H9 (cell line): ENCODE data around the gene CHURC1. TPM values are rescaled to one million over a fixed set of nuclear protein-coding genes. Genes with fewer than 3 reads are reported as not detected.

Experiments
- DNase-seq: peaks from one replicate; pipeline ENCODE4 v3.0.0-alpha.2; 2017
- H2AFZ ChIP-seq: one replicate; pipeline ENCODE4 v1.6.1; 2013; ENCODE audit warnings: mild to moderate bottlenecking, low read length, control low read depth, moderate library complexity
- H2AK5ac ChIP-seq: 2 replicates; pipeline ENCODE4 v1.6.1; 2013; ENCODE audit warnings: low read length, control low read depth, mixed read lengths; ENCODE audit not compliant: insufficient read length
- H2BK120ac ChIP-seq: one replicate; pipeline ENCODE4 v1.6.1; 2013; ENCODE audit warnings: low read depth, mild to moderate bottlenecking, low read length, control low read depth, inconsistent platforms; ENCODE audit not compliant: poor library complexity, severe bottlenecking
- H2BK12ac ChIP-seq: 2 replicates; pipeline ENCODE4 v1.6.1; 2013; ENCODE audit warnings: low read length, control low read depth, mixed read lengths, low read depth; ENCODE audit not compliant: insufficient read length
- H2BK15ac ChIP-seq: 2 replicates; pipeline ENCODE4 v1.6.1; 2013; ENCODE audit warnings: low read depth, low read length, control low read depth
- H2BK20ac ChIP-seq: one replicate; pipeline ENCODE4 v1.6.1; 2013; ENCODE audit warnings: low read depth, mild to moderate bottlenecking, low read length, control low read depth, inconsistent platforms; ENCODE audit not compliant: poor library complexity, severe bottlenecking
- H2BK5ac ChIP-seq: 2 replicates; pipeline ENCODE4 v1.6.1; 2013; ENCODE audit warnings: low read length, control low read depth, mixed read lengths; ENCODE audit not compliant: insufficient read length
- H3K14ac ChIP-seq: 2 replicates; pipeline ENCODE4 v1.6.1; 2013; ENCODE audit warnings: low read length, control low read depth; ENCODE audit not compliant: insufficient read depth
- H3K18ac ChIP-seq: 2 replicates; pipeline ENCODE4 v1.6.1; 2013; ENCODE audit warnings: low read depth, mild to moderate bottlenecking, mixed read lengths, low read length, control low read depth; ENCODE audit not compliant: insufficient read length
- H3K23ac ChIP-seq: 2 replicates; pipeline ENCODE4 v1.6.1; 2013; ENCODE audit warnings: low read length, control low read depth, mixed read lengths, low read depth; ENCODE audit not compliant: insufficient read length
- H3K23me2 ChIP-seq: 2 replicates; pipeline ENCODE4 v1.6.1; 2013; ENCODE audit warnings: low read depth, mild to moderate bottlenecking, mixed read lengths, low read length, control low read depth; ENCODE audit not compliant: insufficient read length, poor library complexity, severe bottlenecking
- H3K27ac ChIP-seq: 2 replicates; pipeline ENCODE4 v1.5.1; 2013; ENCODE audit warnings: low read length, control low read depth, mixed read lengths, low read depth; ENCODE audit not compliant: insufficient read length
- H3K27me3 ChIP-seq: 2 replicates; pipeline ENCODE4 v1.6.1; 2013; ENCODE audit warnings: low read length, control low read depth, inconsistent platforms; ENCODE audit not compliant: insufficient read depth
- H3K4ac ChIP-seq: 2 replicates; pipeline ENCODE4 v1.6.1; 2013; ENCODE audit warnings: low read depth, mild to moderate bottlenecking, control low read depth, inconsistent platforms, low read length, moderate library complexity
- H3K4me1 ChIP-seq: 2 replicates; pipeline ENCODE4 v1.6.1; 2013; ENCODE audit warnings: low read length, control low read depth, inconsistent platforms; ENCODE audit not compliant: insufficient read depth
- H3K4me2 ChIP-seq: 2 replicates; pipeline ENCODE4 v1.6.1; 2013; ENCODE audit warnings: low read length, control low read depth, mixed read lengths; ENCODE audit not compliant: insufficient read length, insufficient read depth
- H3K56ac ChIP-seq: 2 replicates; pipeline ENCODE4 v1.6.1; 2013; ENCODE audit warnings: low read depth, mild to moderate bottlenecking, mixed read lengths, low read length, control low read depth; ENCODE audit not compliant: insufficient read length
- H3K79me1 ChIP-seq: 2 replicates; pipeline ENCODE4 v1.6.1; 2013; ENCODE audit warnings: low read depth, mild to moderate bottlenecking, moderate library complexity, low read length, control low read depth, inconsistent platforms; ENCODE audit not compliant: insufficient read depth, poor library complexity, severe bottlenecking
- H3K79me2 ChIP-seq: 2 replicates; pipeline ENCODE4 v1.6.1; 2013; ENCODE audit warnings: low read length, control low read depth, inconsistent platforms; ENCODE audit not compliant: insufficient read depth
- H3K9ac ChIP-seq: 2 replicates; pipeline ENCODE4 v1.6.1; 2013; ENCODE audit warnings: low read length, control low read depth, mixed read lengths; ENCODE audit not compliant: insufficient read length; ENCODE audit errors: extremely low read depth
- H3K9me3 ChIP-seq: one replicate; pipeline ENCODE4 v1.6.1; 2013; ENCODE audit warnings: low read depth, low read length, inconsistent platforms; ENCODE audit not compliant: control insufficient read depth
- H3T11ph ChIP-seq: one replicate; pipeline ENCODE4 v1.6.1; 2013; ENCODE audit warnings: mild to moderate bottlenecking, low read length, control low read depth, inconsistent platforms
- H4K20me1 ChIP-seq: one replicate; pipeline ENCODE4 v1.6.1; 2013; ENCODE audit not compliant: control insufficient read depth, insufficient read length, insufficient read depth
- H4K5ac ChIP-seq: 2 replicates; pipeline ENCODE4 v1.6.1; 2013; ENCODE audit warnings: low read depth, mild to moderate bottlenecking, mixed read lengths, low read length, control low read depth; ENCODE audit not compliant: insufficient read length
- H4K8ac ChIP-seq: replicated peaks from 2 replicates; pipeline ENCODE4 v1.6.1; 2013; ENCODE audit warnings: low read length, control low read depth, mixed read lengths, low read depth; ENCODE audit not compliant: insufficient read length
- H4K91ac ChIP-seq: 2 replicates; pipeline ENCODE4 v1.6.1; 2013; ENCODE audit warnings: low read depth, mild to moderate bottlenecking, moderate library complexity, mixed read lengths, low read length, control low read depth; ENCODE audit not compliant: insufficient read length
- H3K27ac Mint-ChIP-seq, 3 experiments: 2 replicates in 2 of 3; 3 replicates in 1 of 3; pipeline ENCODE4 v1.8.0; 2020 to 2021; ENCODE audit warnings: mixed read lengths in 3 of 3, mild to moderate bottlenecking in 1 of 3, moderate library complexity in 1 of 3
- H3K27me3 Mint-ChIP-seq: 2 replicates; pipeline ENCODE4 v1.8.0; 2021; ENCODE audit warnings: low read depth, mild to moderate bottlenecking, moderate library complexity, mixed read lengths
- H3K36me3 Mint-ChIP-seq, 3 experiments: 2 replicates in 2 of 3; 3 replicates in 1 of 3; pipeline ENCODE4 v1.8.0; 2020 to 2021; ENCODE audit warnings: low read depth in 3 of 3, mixed read lengths in 3 of 3; ENCODE audit not compliant: insufficient read depth in 1 of 3
- H3K4me1 Mint-ChIP-seq, 2 experiments: 2 replicates each; pipeline ENCODE4 v1.8.0; 2020; ENCODE audit warnings: mixed read lengths in 2 of 2
- H3K4me3 Mint-ChIP-seq, 2 experiments: 2 replicates in 1 of 2; 3 replicates in 1 of 2; pipeline ENCODE4 v1.8.0; 2020 to 2021; ENCODE audit warnings: mild to moderate bottlenecking in 2 of 2, mixed read lengths in 2 of 2, moderate library complexity in 1 of 2
- H3K9me3 Mint-ChIP-seq, 2 experiments: 2 replicates in 1 of 2; 3 replicates in 1 of 2; pipeline ENCODE4 v1.8.0; 2020; ENCODE audit warnings: mild to moderate bottlenecking in 2 of 2, mixed read lengths in 2 of 2, moderate library complexity in 1 of 2
- WGBS: extraction: QIAGEN DNeasy Blood & Tissue Kit; methylation state at CpG from one replicate; pipeline ENCODE4 v1.1.7; 2013; ENCODE audit warnings: missing lambda C conversion rate, low lambda C conversion rate, mixed read lengths; ENCODE audit not compliant: insufficient read length; ENCODE audit errors: extremely low coverage; 5-methylcytosine and 5-hydroxymethylcytosine counted together
- total RNA-seq: library from RNA; stranded (reverse); gene quantifications from 2 replicates; pipeline ENCODE4 v1.2.1, GENCODE V29; 2021
- TF ChIP-seq, protein P1 (sequence below): fragments of 200-600 bp; sonication (generic); conservative IDR thresholded peaks from 3 replicates; pipeline ENCODE4 v1.8.0; 2021; ENCODE audit warnings: antibody characterized with exemption, mild to moderate bottlenecking

The CHURC1 gene
- total RNA-seq, 1 experiment from 2014 or later = 58.7 TPM

DNA sequence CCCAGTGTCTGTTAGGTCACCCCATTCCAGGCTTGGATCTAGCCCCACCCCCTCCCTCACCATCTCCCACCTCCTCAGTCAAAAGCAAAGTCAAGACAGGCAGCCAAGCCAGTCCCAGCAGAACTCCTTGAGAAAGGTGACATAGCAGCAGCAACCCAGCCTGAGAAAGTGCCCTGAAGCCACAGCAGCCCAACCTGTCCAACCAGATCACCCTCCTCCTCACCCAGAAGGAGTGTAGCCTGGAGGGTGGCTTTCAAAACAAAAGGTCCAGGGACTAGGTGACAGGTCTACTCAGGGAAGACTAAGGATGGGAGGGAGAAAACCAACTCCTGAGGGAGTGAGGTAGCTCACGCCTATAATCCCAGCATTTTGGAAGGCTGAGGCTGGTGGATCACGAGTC is 52.7 kb downstream of the CHURC1 start:
- H3K4me3 Mint-ChIP-seq = no peak overlapping the region
- H3K9ac ChIP-seq = no peak overlapping the region
- H4K20me1 ChIP-seq = no peaks in the 10 kb centered on the region
- no peaks in the 10 kb centered on the region for H3K79me1 ChIP-seq
- H3K27ac Mint-ChIP-seq = peak overlapping the region in 1 of 3 experiments; percentile 47; a peak in 2 of 7 replicates
- no peak overlapping the region for H4K8ac ChIP-seq
- no peak overlapping the region for H3K56ac ChIP-seq
- H2BK12ac ChIP-seq = no peak overlapping the region
- no peak overlapping the region for H2AK5ac ChIP-seq
- no peak for DNase-seq
- peaks cover 19 to 24% (median 22%) of the 10 kb centered on the region in 3 experiments; a peak in 6 of 7 replicates for H3K36me3 Mint-ChIP-seq
- H2BK5ac ChIP-seq = no peak overlapping the region
- no peaks in the 10 kb centered on the region for H3K23me2 ChIP-seq
- H3K4me1 ChIP-seq = peaks cover 20% of the 10 kb centered on the region; the same call in 1 of the 2 replicates
- H3K27me3 ChIP-seq = no peaks in the 10 kb centered on the region
- no peak overlapping the region for H2AFZ ChIP-seq
- H2BK15ac ChIP-seq = no peak overlapping the region
- no peak overlapping the region for H3K4me2 ChIP-seq
- H3K9me3 Mint-ChIP-seq = no peaks in the 10 kb centered on the region
- no peak overlapping the region for H3K18ac ChIP-seq
- H4K5ac ChIP-seq = no peak overlapping the region
- H3K79me2 ChIP-seq = no peaks in the 10 kb centered on the region; the same call in 1 of the 2 replicates
- no peak overlapping the region for H4K91ac ChIP-seq
- peaks cover 45 to 46% of the 10 kb centered on the region in 2 experiments for H3K4me1 Mint-ChIP-seq
- no peak overlapping the region for H3K14ac ChIP-seq
- H3K4ac ChIP-seq = no peak overlapping the region
- H3K23ac ChIP-seq = no peak overlapping the region
- H2BK20ac ChIP-seq = no peak overlapping the region
- WGBS = no CpG with 5 or more reads among the region's 2 CpGs
- H3T11ph ChIP-seq = no peak overlapping the region
- TF ChIP-seq, protein P1, sequence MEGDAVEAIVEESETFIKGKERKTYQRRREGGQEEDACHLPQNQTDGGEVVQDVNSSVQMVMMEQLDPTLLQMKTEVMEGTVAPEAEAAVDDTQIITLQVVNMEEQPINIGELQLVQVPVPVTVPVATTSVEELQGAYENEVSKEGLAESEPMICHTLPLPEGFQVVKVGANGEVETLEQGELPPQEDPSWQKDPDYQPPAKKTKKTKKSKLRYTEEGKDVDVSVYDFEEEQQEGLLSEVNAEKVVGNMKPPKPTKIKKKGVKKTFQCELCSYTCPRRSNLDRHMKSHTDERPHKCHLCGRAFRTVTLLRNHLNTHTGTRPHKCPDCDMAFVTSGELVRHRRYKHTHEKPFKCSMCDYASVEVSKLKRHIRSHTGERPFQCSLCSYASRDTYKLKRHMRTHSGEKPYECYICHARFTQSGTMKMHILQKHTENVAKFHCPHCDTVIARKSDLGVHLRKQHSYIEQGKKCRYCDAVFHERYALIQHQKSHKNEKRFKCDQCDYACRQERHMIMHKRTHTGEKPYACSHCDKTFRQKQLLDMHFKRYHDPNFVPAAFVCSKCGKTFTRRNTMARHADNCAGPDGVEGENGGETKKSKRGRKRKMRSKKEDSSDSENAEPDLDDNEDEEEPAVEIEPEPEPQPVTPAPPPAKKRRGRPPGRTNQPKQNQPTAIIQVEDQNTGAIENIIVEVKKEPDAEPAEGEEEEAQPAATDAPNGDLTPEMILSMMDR = no peak
- peaks cover 16% of the 10 kb centered on the region for H3K27me3 Mint-ChIP-seq
- no peaks in the 10 kb centered on the region for H3K9me3 ChIP-seq
- H3K27ac ChIP-seq = no peak overlapping the region
- no peak overlapping the region for H2BK120ac ChIP-seq
